Inflammatory macrophage (primary cell): ENCODE results near the gene NUDT21.
"Not testable (repeated sequence)": the region's sequence is repeated elsewhere in the genome, so short reads cannot be mapped to it uniquely, and the experiment has no call there.

Experiments used
- DNase-seq, 2 donors: peaks; one replicate each; pipeline ENCODE4 v3.0.0-alpha.2; 2020 to 2022
- total RNA-seq, 18 experiments: gene quantifications; one replicate each; lab custom pipeline; 2026; ENCODE audit warnings: mixed read lengths in 6 of 18, inconsistent platforms in 2 of 18; lab: John Stamatoyannopoulos, UW

Gene NUDT21
- total RNA-seq = 7.5 to 38.6 (median 21.7) reads per million in 18 experiments

GRCh38 chr16:56450986-56451752, at the start of gene NUDT21, which contains the start of gene OGFOD1:
NUDT21 (minus strand) TSS chr16:56451332; CDS start chr16:56451202, 130 bp downstream.
OGFOD1 (plus strand) TSS chr16:56451554; CDS start chr16:56451613, 59 bp downstream.
- DNase-seq = peak; percentile 97 to 98

- no peak for DNase-seq
Observed at GRCh38 chr16:56493815-56494214, 42.7 kb upstream of the NUDT21 start.

- no peak for DNase-seq
Observed at GRCh38 chr16:56493126-56493525, 42.0 kb upstream of the NUDT21 start.

GRCh38 chr16:56491657-56492261, 40.6 kb upstream of the NUDT21 start:
- DNase-seq = no peak

- DNase-seq = not testable (repeated sequence)
Observed at GRCh38 chr16:56488868-56489267, 37.7 kb upstream of the NUDT21 start.

GRCh38 chr16:56488035-56488434, 36.9 kb upstream of the NUDT21 start:
- no peak for DNase-seq

GRCh38 chr16:56483394-56483793, 32.3 kb upstream of the NUDT21 start:
- no peak for DNase-seq

GRCh38 chr16:56482683-56483236, 31.6 kb upstream of the NUDT21 start:
- no peak for DNase-seq

- no peak for DNase-seq
Observed at GRCh38 chr16:56481468-56482122, 30.5 kb upstream of the NUDT21 start.

GRCh38 chr16:56480776-56481467, 29.8 kb upstream of the NUDT21 start:
- peak; percentile 4 to 6 for DNase-seq

GRCh38 chr16:56479469-56479868, 28.3 kb upstream of the NUDT21 start:
- DNase-seq = no peak

- peak; percentile 49 to 58 for DNase-seq
Observed at GRCh38 chr16:56478281-56479049, 27.3 kb upstream of the NUDT21 start.

- peak; percentile 79 to 83 for DNase-seq
Observed at GRCh38 chr16:56477096-56477878, 26.2 kb upstream of the NUDT21 start.

- no peak for DNase-seq
Observed at GRCh38 chr16:56475201-56475600, 24.1 kb upstream of the NUDT21 start.

GRCh38 chr16:56470666-56471065, 19.5 kb upstream of the NUDT21 start:
- no peak for DNase-seq

- no peak for DNase-seq
Observed at GRCh38 chr16:56470232-56470631, 19.1 kb upstream of the NUDT21 start.

GRCh38 chr16:56469748-56470147, 18.6 kb upstream of the NUDT21 start:
- DNase-seq = no peak

GRCh38 chr16:56468800-56469199, 17.7 kb upstream of the NUDT21 start:
- no peak for DNase-seq

GRCh38 chr16:56466344-56466743, 15.2 kb upstream of the NUDT21 start:
- DNase-seq = no peak

GRCh38 chr16:56463153-56463552, 12.0 kb upstream of the NUDT21 start:
- DNase-seq = no peak
